Measurements from ENCODE around the gene OR5T3. TPM values are rescaled to one million over a fixed set of nuclear protein-coding genes. Genes with fewer than 3 reads are reported as not detected.
"Not testable (repeated sequence)": the region's sequence is repeated elsewhere in the genome, so short reads cannot be mapped to it uniquely, and the experiment has no call there.

The OR5T3 gene
- total RNA-seq (not detected), polyA plus RNA-seq (not detected)
- long read RNA-seq, donor 1: 0 reads
- long read RNA-seq, donor 2: 0 reads
- long read RNA-seq, donor 3: 0 reads
- long read RNA-seq, donor 4: 0 reads
- long read RNA-seq, donor 5: 0 reads
- long read RNA-seq, donor 6: 0 reads
- long read RNA-seq, donor 7: 0 reads
- long read RNA-seq, donor 8: 0 reads
- long read RNA-seq, donor 9: 0 reads
- long read RNA-seq, donor 10: 0 reads

DNA sequence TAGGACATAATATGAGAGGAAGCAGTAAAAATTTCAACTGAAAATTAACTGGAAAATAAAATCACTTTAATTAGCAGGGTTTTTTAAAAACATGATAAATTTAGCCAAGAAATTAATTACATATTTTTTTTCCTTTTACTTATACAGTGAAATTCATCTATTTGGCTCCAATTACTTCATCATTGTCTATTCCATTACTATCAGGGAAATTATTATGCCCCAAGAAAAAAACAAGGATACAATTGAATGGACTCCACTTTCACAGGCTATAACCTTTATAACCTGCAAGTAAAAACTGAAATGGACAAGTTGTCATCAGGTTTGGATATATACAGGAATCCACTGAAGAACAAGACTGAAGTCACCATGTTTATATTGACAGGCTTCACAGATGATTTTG is at the start of gene OR5T3:
TSS of gene OR5T3 (plus strand) at position 301 of the 400 bp plus-strand sequence. CDS start at position 301, 0 bp downstream.
- H3K4me3 ChIP-seq (ENCODE audit: low read length in 2 of 2): no peak within 1 kb of the TSS
- no peaks in the 10 kb centered on the region for H3K4me1 ChIP-seq (ENCODE audit: control insufficient read depth in 2 of 2, insufficient read depth in 2 of 2, low read length in 2 of 2)
- peaks cover 0 to 2% of the 10 kb centered on the region in 2 donors for H3K9me3 ChIP-seq (ENCODE audit: control insufficient read depth in 2 of 2, insufficient read depth in 1 of 2, low read length in 1 of 2)
- H3K36me3 ChIP-seq (ENCODE audit: control insufficient read depth in 2 of 2, insufficient read depth in 2 of 2, low read length in 1 of 2): no peaks in the 10 kb centered on the region
- H3K27me3 ChIP-seq (ENCODE audit: control insufficient read depth in 2 of 2, insufficient read depth in 1 of 2, low read length in 1 of 2): no peaks in the 10 kb centered on the region
- H3K27ac ChIP-seq (ENCODE audit: low read depth in 1 of 2, low read length in 1 of 2): no peak within 1 kb of the TSS
- no peak for DNase-seq (ENCODE audit: low read depth in 6 of 9, low spot score in 9 of 9)

- H3K4me1 ChIP-seq (ENCODE audit: control insufficient read depth in 2 of 2, insufficient read depth in 2 of 2, low read length in 2 of 2): no peaks in the 10 kb centered on the region
- H3K9me3 ChIP-seq (ENCODE audit: control insufficient read depth in 2 of 2, insufficient read depth in 1 of 2, low read length in 1 of 2): peaks cover 0 to 1% of the 10 kb centered on the region in 2 donors
- H3K4me3 ChIP-seq (ENCODE audit: low read length in 2 of 2): no peak overlapping the region
- no peak for DNase-seq (ENCODE audit: low read depth in 6 of 9, low spot score in 9 of 9)
- no peaks in the 10 kb centered on the region for H3K27me3 ChIP-seq (ENCODE audit: control insufficient read depth in 2 of 2, insufficient read depth in 1 of 2, low read length in 1 of 2)
- 77% methylated on average over 1 of the region's 1 CpG for WGBS
- no peaks in the 10 kb centered on the region for H3K36me3 ChIP-seq (ENCODE audit: control insufficient read depth in 2 of 2, insufficient read depth in 2 of 2, low read length in 1 of 2)
- H3K27ac ChIP-seq (ENCODE audit: low read depth in 1 of 2, low read length in 1 of 2): no peak overlapping the region
Observed at GRCh38 chr11:56207790-56208189, 44.3 kb upstream of the OR5T3 start.

- DNase-seq (ENCODE audit: low read depth in 6 of 9, low spot score in 9 of 9): no peak
- WGBS: 91% methylated on average over 2 of the region's 2 CpGs
- no peaks in the 10 kb centered on the region for H3K27me3 ChIP-seq (ENCODE audit: control insufficient read depth in 2 of 2, insufficient read depth in 1 of 2, low read length in 1 of 2)
- no peak overlapping the region for H3K27ac ChIP-seq (ENCODE audit: low read depth in 1 of 2, low read length in 1 of 2)
- H3K4me3 ChIP-seq (ENCODE audit: low read length in 2 of 2): no peak overlapping the region
- H3K36me3 ChIP-seq (ENCODE audit: control insufficient read depth in 2 of 2, insufficient read depth in 2 of 2, low read length in 1 of 2): no peaks in the 10 kb centered on the region
- H3K4me1 ChIP-seq (ENCODE audit: control insufficient read depth in 2 of 2, insufficient read depth in 2 of 2, low read length in 2 of 2): no peaks in the 10 kb centered on the region
- peaks cover 0 to 3% of the 10 kb centered on the region in 2 donors for H3K9me3 ChIP-seq (ENCODE audit: control insufficient read depth in 2 of 2, insufficient read depth in 1 of 2, low read length in 1 of 2)
Observed at GRCh38 chr11:56214537-56214936, 37.5 kb upstream of the OR5T3 start.

DNA sequence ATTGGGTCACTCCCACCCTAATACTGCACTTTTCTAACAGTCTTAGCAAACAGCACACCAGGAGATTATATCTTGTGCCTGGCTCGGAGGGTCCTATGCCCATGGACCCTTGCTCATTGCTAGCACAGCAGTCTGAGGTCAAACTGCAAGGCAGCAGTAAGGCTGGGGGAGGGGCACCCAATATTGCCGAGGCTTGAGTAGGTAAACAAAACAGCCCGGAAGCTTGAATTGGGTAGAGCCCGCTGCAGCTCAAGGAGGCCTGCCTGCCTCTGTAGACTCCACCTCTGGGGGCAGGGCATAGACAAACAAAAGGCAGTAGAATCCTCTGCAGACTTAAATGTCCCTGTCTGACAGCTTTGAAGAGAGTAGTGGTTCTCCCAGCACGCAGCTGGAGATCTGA is 32.3 kb upstream of the OR5T3 start:
- not testable (repeated sequence) for H3K27ac ChIP-seq (ENCODE audit: low read depth in 1 of 2, low read length in 1 of 2); H3K4me1 ChIP-seq (ENCODE audit: control insufficient read depth in 2 of 2, insufficient read depth in 2 of 2, low read length in 2 of 2); H3K9me3 ChIP-seq (ENCODE audit: control insufficient read depth in 2 of 2, insufficient read depth in 1 of 2, low read length in 1 of 2); H3K27me3 ChIP-seq (ENCODE audit: control insufficient read depth in 2 of 2, insufficient read depth in 1 of 2, low read length in 1 of 2); DNase-seq (ENCODE audit: low read depth in 6 of 9, low spot score in 9 of 9); H3K4me3 ChIP-seq (ENCODE audit: low read length in 2 of 2); H3K36me3 ChIP-seq (ENCODE audit: control insufficient read depth in 2 of 2, insufficient read depth in 2 of 2, low read length in 1 of 2)
- WGBS: 94% methylated on average over 5 of the region's 5 CpGs

GRCh38 chr11:56234155-56234554 is 17.9 kb upstream of the OR5T3 start, which contains the start of gene OR5T2:
OR5T2 (minus strand) TSS chr11:56234255; CDS start chr11:56233062, 1,193 bp downstream.
- Histone ChIP-seq H3K36me3 (ENCODE audit: control insufficient read depth in 2 of 2, insufficient read depth in 2 of 2, low read length in 1 of 2) (no peaks in the 10 kb centered on the region), H3K4me1 (ENCODE audit: control insufficient read depth in 2 of 2, insufficient read depth in 2 of 2, low read length in 2 of 2) (no peaks in the 10 kb centered on the region), H3K4me3 (ENCODE audit: low read length in 2 of 2) (no peak within 1 kb of the TSS), H3K27me3 (ENCODE audit: control insufficient read depth in 2 of 2, insufficient read depth in 1 of 2, low read length in 1 of 2) (no peaks in the 10 kb centered on the region), H3K9me3 (ENCODE audit: control insufficient read depth in 2 of 2, insufficient read depth in 1 of 2, low read length in 1 of 2) (no peaks in the 10 kb centered on the region), H3K27ac (ENCODE audit: low read depth in 1 of 2, low read length in 1 of 2) (no peak within 1 kb of the TSS)
- WGBS: 62% methylated on average over 1 of the region's 1 CpG
- DNase-seq (ENCODE audit: low read depth in 6 of 9, low spot score in 9 of 9): no peak

DNA sequence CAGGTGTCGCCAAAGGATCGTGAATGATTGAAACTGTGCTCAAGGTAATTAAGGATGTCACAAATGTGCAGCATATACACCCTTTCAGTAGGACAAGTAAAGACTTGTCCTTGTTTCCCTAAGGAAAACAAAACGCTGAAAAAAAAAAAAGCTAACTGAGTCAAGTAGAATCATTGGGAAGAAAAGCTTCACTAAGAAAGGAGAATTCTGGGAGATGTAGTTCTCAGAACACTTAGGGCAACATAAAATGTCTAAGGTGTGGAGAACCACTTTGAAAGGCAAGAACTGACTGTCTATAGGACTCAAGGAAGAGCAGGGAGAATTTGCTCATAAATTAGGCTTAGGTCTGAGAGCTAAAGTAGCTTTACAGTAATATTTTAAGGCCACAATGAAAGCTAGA is 19.0 kb downstream of the OR5T3 start:
- H3K4me3 ChIP-seq (ENCODE audit: low read length in 2 of 2): no peak overlapping the region
- DNase-seq (ENCODE audit: low read depth in 6 of 9, low spot score in 9 of 9): no peak
- H3K27ac ChIP-seq (ENCODE audit: low read depth in 1 of 2, low read length in 1 of 2): no peak overlapping the region
- H3K4me1 ChIP-seq (ENCODE audit: control insufficient read depth in 2 of 2, insufficient read depth in 2 of 2, low read length in 2 of 2): no peaks in the 10 kb centered on the region
- H3K36me3 ChIP-seq (ENCODE audit: control insufficient read depth in 2 of 2, insufficient read depth in 2 of 2, low read length in 1 of 2): no peaks in the 10 kb centered on the region
- H3K27me3 ChIP-seq (ENCODE audit: control insufficient read depth in 2 of 2, insufficient read depth in 1 of 2, low read length in 1 of 2): no peaks in the 10 kb centered on the region
- no peaks in the 10 kb centered on the region for H3K9me3 ChIP-seq (ENCODE audit: control insufficient read depth in 2 of 2, insufficient read depth in 1 of 2, low read length in 1 of 2)
- WGBS: 67% methylated on average over 3 of the region's 3 CpGs

GRCh38 chr11:56273854-56274253 is 21.8 kb downstream of the OR5T3 start, which contains the start of gene OR5T1:
OR5T1 (plus strand) TSS chr11:56274154; CDS start chr11:56275639, 1,485 bp downstream.
- DNase-seq (ENCODE audit: low read depth in 6 of 9, low spot score in 9 of 9): no peak
- H3K27me3 ChIP-seq (ENCODE audit: control insufficient read depth in 2 of 2, insufficient read depth in 1 of 2, low read length in 1 of 2): no peaks in the 10 kb centered on the region
- H3K9me3 ChIP-seq (ENCODE audit: control insufficient read depth in 2 of 2, insufficient read depth in 1 of 2, low read length in 1 of 2): no peaks in the 10 kb centered on the region
- H3K4me1 ChIP-seq (ENCODE audit: control insufficient read depth in 2 of 2, insufficient read depth in 2 of 2, low read length in 2 of 2): no peaks in the 10 kb centered on the region
- no peak within 1 kb of the TSS for H3K4me3 ChIP-seq (ENCODE audit: low read length in 2 of 2)
- no peak within 1 kb of the TSS for H3K27ac ChIP-seq (ENCODE audit: low read depth in 1 of 2, low read length in 1 of 2)
- H3K36me3 ChIP-seq (ENCODE audit: control insufficient read depth in 2 of 2, insufficient read depth in 2 of 2, low read length in 1 of 2): no peaks in the 10 kb centered on the region

DNA sequence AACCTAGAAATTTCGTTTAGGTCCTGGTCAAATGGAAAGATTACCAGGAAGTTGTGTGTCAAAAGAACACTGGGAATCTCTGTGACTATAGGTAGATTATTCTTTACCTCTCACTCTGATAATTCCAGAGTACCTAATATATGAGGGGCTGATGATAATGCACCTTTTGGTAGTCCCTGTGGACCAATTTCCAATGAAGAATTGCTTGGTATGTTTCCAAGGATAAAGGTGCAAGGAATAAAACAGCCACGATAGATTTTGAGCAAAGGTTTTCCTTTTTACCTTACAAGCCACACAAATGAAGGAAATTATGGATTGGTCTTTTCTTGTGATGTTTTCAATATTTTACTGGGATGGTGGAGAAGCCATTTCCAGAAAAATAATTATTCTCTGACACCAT is 40.1 kb downstream of the OR5T3 start, which contains the start of gene OR8H1:
TSS of gene OR8H1 (minus strand) at position 101 of the 400 bp plus-strand sequence. CDS start 1,192 bp downstream, outside the sequence.
- WGBS: 72% methylated on average over 2 of the region's 2 CpGs
- Histone ChIP-seq H3K4me3 (ENCODE audit: low read length in 2 of 2) (no peak within 1 kb of the TSS), H3K27ac (ENCODE audit: low read depth in 1 of 2, low read length in 1 of 2) (no peak within 1 kb of the TSS), H3K4me1 (ENCODE audit: control insufficient read depth in 2 of 2, insufficient read depth in 2 of 2, low read length in 2 of 2) (no peaks in the 10 kb centered on the region), H3K36me3 (ENCODE audit: control insufficient read depth in 2 of 2, insufficient read depth in 2 of 2, low read length in 1 of 2) (no peaks in the 10 kb centered on the region), H3K27me3 (ENCODE audit: control insufficient read depth in 2 of 2, insufficient read depth in 1 of 2, low read length in 1 of 2) (no peaks in the 10 kb centered on the region), H3K9me3 (ENCODE audit: control insufficient read depth in 2 of 2, insufficient read depth in 1 of 2, low read length in 1 of 2) (no peaks in the 10 kb centered on the region)
- no peak for DNase-seq (ENCODE audit: low read depth in 6 of 9, low spot score in 9 of 9)

DNA sequence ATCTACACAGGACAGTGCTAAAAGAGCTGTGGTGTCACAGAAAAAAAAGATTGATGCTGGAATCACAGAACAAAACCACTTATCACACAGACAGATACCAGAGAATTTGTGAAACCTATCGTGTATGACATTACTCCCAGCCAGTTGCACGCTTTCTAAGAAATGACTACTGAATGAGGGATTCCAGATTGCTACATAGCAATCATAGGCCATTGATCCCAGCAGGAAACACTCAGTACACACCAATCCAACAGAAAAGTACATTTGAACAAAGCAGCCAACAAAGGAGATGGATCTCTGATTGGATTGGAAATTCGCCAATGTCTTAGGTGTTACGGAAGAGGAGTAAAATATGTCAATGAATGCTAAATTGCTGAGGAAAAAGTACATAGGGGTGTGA is 44.8 kb downstream of the OR5T3 start:
- no peaks in the 10 kb centered on the region for H3K9me3 ChIP-seq (ENCODE audit: control insufficient read depth in 2 of 2, insufficient read depth in 1 of 2, low read length in 1 of 2)
- no peaks in the 10 kb centered on the region for H3K4me1 ChIP-seq (ENCODE audit: control insufficient read depth in 2 of 2, insufficient read depth in 2 of 2, low read length in 2 of 2)
- H3K4me3 ChIP-seq (ENCODE audit: low read length in 2 of 2): no peak overlapping the region
- H3K36me3 ChIP-seq (ENCODE audit: control insufficient read depth in 2 of 2, insufficient read depth in 2 of 2, low read length in 1 of 2): no peaks in the 10 kb centered on the region
- WGBS: 93% methylated on average over 4 of the region's 4 CpGs
- DNase-seq (ENCODE audit: low read depth in 6 of 9, low spot score in 9 of 9): no peak
- H3K27ac ChIP-seq (ENCODE audit: low read depth in 1 of 2, low read length in 1 of 2): no peak overlapping the region
- no peaks in the 10 kb centered on the region for H3K27me3 ChIP-seq (ENCODE audit: control insufficient read depth in 2 of 2, insufficient read depth in 1 of 2, low read length in 1 of 2)
